Lower leg skin (tissue), 4 donors: ENCODE results near the gene PODN. TPM values are rescaled to one million over a fixed set of nuclear protein-coding genes. Genes with fewer than 3 reads are reported as not detected.

Source experiments
- DNase-seq, 2 donors: peaks; one replicate each; pipeline ENCODE4 v3.0.0-alpha.2; 2019; ENCODE audit warnings: low spot score in 2 of 2
- H3K4me3 ChIP-seq: fragments of 200-600 bp; sonication (generic); 2 replicates; pipeline ENCODE4 v1.5.1; 2017; ENCODE audit warnings: mild to moderate bottlenecking, low read depth; ENCODE audit not compliant: poor library complexity, severe bottlenecking
- POLR2A ChIP-seq, 2 donors: fragments of 450-650 bp; IDR thresholded peaks; one replicate each; pipeline ENCODE4 v1.6.1; 2016 to 2017; ENCODE audit warnings: antibody characterized with exemption in 2 of 2, mild to moderate bottlenecking in 1 of 2, moderate library complexity in 1 of 2
- WGBS, 2 donors: methylation state at CpG; one replicate each; pipeline ENCODE4 v1.1.5; 2018; 5-methylcytosine and 5-hydroxymethylcytosine counted together
- intact Hi-C: fragments of 100-400 bp; cut with DNase I; formaldehyde crosslinking; loops from one replicate; pipeline ENCODE4 v1.15.0; 2023; ENCODE audit warnings: low total_unique reads
- total RNA-seq, 4 donors: library from RNA; depleted of rRNA; stranded (reverse); fragments of >200 nt; gene quantifications; one replicate each; pipeline ENCODE4 v1.1.0, GENCODE V29; 2016
- TF ChIP-seq, protein P1 (sequence below), 3 donors: fragments of 450-650 bp; IDR thresholded peaks; one replicate each; pipeline ENCODE4 v1.5.1; 2016; ENCODE audit warnings: antibody characterized with exemption in 3 of 3, mild to moderate bottlenecking in 3 of 3, moderate library complexity in 2 of 3

PODN gene
- total RNA-seq, 4 donors from 2014 or later, result 11.3 to 58.8 (median 14.4) TPM

GRCh38 chr1:53117836-53118235 lies 55.8 kb downstream of the PODN start:
- intact Hi-C loops, result no loop called here
- TF ChIP-seq POLR2A (IDR thresholded peaks at IDR 0.05), result no peak
- TF ChIP-seq, protein P1, sequence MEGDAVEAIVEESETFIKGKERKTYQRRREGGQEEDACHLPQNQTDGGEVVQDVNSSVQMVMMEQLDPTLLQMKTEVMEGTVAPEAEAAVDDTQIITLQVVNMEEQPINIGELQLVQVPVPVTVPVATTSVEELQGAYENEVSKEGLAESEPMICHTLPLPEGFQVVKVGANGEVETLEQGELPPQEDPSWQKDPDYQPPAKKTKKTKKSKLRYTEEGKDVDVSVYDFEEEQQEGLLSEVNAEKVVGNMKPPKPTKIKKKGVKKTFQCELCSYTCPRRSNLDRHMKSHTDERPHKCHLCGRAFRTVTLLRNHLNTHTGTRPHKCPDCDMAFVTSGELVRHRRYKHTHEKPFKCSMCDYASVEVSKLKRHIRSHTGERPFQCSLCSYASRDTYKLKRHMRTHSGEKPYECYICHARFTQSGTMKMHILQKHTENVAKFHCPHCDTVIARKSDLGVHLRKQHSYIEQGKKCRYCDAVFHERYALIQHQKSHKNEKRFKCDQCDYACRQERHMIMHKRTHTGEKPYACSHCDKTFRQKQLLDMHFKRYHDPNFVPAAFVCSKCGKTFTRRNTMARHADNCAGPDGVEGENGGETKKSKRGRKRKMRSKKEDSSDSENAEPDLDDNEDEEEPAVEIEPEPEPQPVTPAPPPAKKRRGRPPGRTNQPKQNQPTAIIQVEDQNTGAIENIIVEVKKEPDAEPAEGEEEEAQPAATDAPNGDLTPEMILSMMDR (IDR thresholded peaks at IDR 0.05), result no peak
- DNase-seq, result no peak
- H3K4me3 ChIP-seq, result no peak overlapping the region
- WGBS, 2 donors, result 85 to 91% methylated on average over 9 of the region's 9 CpGs

DNA sequence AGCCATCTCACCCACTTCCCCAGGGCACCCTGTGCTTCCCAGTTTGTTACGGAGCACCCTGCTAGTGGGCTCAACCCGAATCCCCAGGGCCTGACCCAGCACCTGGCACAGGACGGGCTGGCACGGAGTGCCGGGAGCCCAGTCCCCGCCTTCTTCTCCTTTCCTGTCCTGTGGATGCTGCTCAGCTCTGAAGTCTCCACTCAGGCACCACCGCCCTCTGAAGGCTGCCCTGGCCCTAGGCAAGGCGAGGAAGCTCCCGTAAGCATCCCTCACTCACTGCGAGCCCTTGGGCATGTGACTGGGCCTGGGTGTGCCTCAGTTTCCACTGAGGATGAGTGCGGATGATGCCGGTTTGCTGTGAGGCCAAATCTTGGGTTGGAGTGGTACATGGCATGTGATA lies 58.6 kb downstream of the PODN start:
- TF ChIP-seq, protein P1 (IDR thresholded peaks at IDR 0.05), result no peak
- no peak for TF ChIP-seq POLR2A (IDR thresholded peaks at IDR 0.05)
- no peak overlapping the region for H3K4me3 ChIP-seq
- intact Hi-C loops, result no loop called here
- no peak for DNase-seq
- 69 to 100% methylated on average over 5 to 12 of the region's 12 CpGs for WGBS, 2 donors

DNA sequence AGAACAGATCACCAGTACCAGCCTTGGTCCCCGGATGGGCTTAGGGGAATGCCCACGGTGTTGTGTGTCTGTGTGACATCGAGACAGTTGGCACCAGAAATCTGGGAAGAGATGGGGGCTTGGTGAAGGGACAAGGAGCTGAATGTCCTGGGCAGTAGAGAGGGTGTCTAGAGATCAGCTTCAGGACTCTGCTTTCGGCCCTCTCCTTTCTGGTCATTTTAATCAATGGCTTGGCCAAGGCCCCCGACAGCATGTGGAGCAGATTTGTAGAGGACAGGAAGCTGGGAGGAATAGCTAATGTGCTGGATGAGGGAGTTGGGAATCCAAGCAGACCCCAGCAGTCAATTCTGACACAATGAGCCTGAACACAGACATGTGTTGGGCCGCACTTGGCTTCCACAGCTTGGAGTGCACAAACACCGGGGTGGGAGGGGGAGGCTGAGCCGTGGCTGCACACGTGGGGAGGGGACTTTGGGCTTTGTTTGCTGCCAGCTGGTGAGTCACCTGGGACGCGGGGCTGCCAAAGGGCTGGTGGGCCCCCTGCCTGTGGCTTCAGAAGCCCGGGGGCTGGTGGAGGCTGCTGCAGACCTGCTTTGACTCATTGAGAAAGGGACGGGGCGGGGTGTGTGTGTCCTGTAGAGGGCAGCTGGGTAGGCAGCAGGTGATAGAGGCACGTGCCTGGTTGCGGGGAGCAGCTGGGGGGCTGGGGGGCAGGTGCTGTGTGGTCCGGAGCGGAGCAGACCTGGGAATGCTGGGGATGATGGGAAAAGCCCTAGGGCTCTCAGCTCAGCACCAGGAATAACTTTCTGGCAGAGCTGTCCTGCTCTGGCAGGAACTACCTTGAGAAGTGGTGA lies 59.5 kb downstream of the PODN start:
- H3K4me3 ChIP-seq, result no peak overlapping the region
- intact Hi-C loops, result no loop called here
- WGBS, 2 donors, result 42 to 43% methylated on average over 17 of the region's 18 CpGs
- TF ChIP-seq POLR2A (IDR thresholded peaks at IDR 0.05), result no peak
- TF ChIP-seq, protein P1 (IDR thresholded peaks at IDR 0.05), result no peak
- peak in 1 of 2 donors; percentile 91 for DNase-seq

GRCh38 chr1:53122201-53122885 lies 60.3 kb downstream of the PODN start:
- intact Hi-C loops, result no loop called here
- WGBS, 2 donors, result 52 to 55% methylated on average over 7 to 10 of the region's 10 CpGs
- peak in 1 of 2 donors; percentile 82 for DNase-seq
- no peak overlapping the region for H3K4me3 ChIP-seq
- TF ChIP-seq, protein P1 (IDR thresholded peaks at IDR 0.05), result no peak
- TF ChIP-seq POLR2A (IDR thresholded peaks at IDR 0.05), result no peak

- WGBS, 2 donors, result 34 to 61% methylated on average over 5 to 6 of the region's 7 CpGs
- intact Hi-C loops, result no loop called here
- TF ChIP-seq POLR2A (IDR thresholded peaks at IDR 0.05), result no peak
- TF ChIP-seq, protein P1 (IDR thresholded peaks at IDR 0.05), result no peak
These were observed 61.0 kb downstream of the PODN start for GRCh38 chr1:53122961-53123413.

More at GRCh38 chr1:53122961-53123413, 61.0 kb downstream of the PODN start:
- H3K4me3 ChIP-seq, result no peak overlapping the region
- DNase-seq, result no peak
